HG03060 (cell line): ENCODE data around the gene MOB3A.

Experiments used
- ATAC-seq: cut with Tn5 transposase; IDR thresholded peaks from one replicate; pipeline ENCODE4 v1.9.1; 2021; ENCODE audit warnings: low read depth, moderate number of reproducible peaks; ENCODE audit not compliant: unreplicated experiment

The MOB3A gene

DNA sequence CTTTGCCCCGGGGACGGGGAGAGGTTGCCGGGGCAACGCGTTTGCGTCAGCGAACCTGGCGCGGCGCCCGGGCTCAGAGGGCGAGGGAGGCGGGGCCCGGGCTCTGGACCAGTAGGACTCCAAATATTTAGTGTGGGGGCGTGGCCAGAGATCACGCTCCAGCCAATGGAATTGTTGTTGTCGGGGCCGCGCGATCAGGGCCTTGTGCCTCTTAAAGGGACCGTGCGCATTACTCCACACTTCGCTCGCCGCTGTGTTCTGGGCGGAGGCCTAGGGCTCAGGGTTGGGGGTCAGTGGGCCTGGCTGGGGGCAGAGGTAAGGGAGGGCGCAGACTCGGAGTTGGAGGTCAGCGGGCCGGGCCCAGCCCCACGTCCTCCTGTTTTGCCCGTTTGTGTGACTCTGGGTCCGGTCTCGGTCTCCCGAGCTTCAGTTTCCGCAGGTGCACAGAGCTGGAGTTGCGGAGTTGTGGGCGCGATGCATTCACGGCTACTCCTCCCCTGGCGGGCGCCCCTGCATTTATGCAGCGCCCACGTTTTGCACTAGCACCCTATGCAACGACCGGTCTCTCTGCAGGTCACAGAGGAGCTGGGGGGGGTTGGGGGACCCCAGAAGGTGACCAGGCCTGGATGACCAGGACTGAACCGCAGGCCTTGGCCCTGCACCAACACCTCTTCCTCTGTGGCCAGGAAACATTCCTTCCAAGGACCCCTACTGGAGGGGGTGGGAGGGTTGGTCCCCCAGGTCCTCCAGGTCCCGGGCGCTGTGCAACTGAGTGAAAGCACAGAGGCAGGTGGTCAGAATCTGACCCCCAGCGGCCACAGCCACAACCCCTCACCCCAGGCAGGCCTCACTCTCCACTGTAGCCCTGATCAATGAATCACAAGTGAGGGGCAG lies 34.4 kb downstream of the MOB3A start:
- peak; percentile 71 for ATAC-seq

DNA sequence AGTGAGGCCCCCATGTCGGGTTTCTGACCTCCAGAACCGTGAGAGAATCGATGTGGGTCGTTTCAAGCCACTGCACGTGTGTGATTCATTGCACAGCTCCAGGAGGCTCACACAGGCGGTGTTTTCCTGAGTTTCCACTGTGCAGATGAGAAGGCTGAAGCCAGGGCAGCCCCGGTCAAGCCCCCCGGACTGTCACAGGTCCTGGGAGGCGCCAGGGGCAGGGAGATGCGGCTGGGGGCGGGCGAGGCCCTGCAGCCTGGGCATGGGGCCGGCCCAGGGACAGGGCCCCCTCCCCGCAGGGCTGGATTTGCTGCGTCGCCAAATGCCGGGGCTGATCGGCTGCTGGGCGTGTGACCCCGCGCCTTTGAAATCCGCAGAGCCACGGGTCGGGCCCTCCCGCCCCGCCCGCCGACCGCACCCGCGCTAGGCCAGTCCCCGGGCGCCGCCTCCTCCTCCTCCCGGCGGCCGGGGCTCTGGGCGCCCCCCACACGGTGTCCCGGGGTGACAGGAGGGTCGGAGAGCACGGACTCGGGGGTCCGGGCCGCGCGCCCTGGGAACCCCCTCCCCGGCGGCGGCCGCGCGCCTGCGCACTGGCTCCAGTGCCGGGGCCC lies 35.1 kb downstream of the MOB3A start:
- ATAC-seq = peak; percentile 20

DNA sequence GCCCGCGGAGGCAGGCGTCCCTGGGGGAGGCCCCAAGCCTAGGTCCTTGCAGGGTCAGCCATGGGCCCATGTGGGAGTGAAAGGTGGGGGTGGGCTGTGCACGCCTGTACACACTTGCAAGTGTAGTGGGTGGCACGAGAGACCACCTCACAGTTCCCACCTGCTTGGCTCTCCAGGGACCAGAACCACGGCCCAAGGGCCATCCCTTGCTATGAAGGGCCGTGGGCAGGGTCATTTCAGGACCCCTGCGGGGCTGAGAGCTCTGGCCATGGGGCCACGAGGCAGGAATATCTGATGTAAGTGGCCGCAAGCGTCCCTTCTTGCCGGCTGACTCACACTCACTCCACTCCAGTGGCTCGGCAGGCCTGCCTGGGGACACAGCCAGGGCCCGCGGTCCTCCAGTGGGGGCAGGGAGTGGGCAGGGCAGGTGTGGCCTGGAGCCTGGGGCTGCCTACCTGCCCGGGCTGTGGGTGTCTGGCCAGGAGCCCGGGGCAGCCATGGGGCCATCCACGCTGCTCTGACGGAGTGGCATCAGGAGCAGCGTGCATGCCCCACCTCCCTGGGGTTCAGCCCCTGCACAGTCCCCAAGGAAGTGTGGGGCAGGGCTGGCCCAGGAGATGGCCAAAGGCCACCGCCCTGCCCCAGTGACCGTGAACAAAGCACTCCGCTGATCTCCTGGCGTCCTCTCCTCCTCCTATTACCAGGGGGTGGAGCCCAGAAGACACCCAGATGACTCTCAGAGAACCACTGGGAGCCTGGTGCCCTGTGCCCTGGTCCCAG lies 36.5 kb downstream of the MOB3A start:
- no peak for ATAC-seq

DNA sequence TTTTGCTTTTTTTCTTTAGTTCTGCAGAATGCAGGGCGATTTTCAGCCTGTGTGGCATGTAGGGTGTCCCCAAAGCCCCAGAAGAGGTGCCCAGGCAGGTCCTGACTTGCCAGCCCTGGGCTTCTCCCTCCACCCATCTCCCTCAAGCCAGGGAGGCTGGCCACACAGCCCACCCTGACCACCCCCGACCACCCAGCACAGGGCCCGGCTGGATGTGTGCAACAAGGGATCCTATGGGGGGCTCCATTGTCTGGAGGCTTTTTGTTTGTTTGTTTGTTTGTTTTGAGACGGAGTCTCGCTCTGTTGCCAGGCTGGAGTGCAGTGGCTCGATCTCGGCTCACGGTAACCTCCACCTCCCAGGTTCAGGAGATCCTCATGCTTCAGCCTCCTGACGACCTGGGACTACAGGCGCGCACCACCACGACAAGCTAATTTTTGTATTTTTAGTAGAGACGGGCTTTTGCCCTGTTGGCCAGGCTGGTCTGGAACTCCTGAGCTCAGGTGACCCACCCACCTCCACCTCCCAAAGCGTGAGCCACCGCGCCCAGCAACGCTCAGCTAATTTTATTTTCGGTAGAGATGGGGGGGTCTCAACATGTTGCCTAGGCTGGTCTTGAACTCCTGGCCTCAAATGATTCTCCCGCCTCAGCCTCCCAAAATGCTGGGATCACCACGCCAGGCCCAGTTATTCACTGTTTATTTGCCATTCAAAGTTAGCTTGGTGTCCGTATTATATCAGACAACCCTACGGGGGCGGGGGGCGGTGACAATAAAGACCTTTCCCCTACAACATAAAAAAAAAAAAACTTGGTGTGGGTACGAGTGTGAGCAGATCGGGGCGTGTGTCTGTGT lies 37.3 kb downstream of the MOB3A start:
- ATAC-seq = no peak

DNA sequence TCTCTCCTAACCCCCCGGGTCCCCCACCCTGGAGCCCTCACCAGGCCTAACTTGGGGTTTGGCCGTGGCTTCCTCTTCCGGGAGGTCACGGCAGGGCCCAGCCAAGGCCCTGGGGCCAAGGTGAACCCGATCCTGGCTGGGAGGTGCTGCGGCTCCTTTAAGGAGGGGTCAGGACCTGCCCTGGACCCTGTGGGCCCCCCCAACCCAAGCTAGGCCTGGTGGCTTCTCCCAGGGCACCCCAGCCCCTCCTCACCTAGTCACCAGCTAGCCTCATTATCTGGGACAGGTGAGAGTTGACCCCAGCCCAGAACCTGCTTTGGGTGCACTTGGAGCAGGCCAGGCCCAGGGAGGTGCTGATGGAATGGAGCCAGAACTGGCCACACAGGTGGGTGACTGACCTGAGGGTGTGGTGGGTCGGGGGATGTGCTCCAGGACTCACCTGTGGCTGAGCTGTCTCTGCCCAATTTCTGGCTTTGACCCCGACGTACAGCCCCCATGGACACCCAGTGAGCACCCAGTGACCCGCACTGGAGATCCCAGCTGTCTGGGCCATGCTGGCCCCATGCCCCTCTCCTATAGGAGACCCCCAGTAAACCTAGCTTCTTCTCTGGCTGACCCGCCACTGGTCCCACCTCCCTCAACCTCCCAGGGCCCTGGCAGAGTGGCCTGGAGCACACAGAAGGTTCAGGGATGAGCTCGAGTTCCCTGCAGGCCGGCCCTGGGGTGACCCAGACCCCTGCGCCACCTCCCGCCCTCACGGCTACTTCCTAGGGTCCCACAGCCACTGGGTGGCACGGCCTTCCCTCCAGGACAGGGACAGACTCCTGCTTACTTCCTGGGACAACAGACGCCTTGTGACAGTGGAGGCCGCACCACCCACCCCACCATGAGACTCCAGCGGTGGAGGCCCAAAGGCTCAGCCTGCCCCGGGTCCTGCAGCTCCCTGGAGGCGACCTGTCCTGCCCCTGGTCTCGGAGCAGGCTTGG lies 38.3 kb downstream of the MOB3A start:
- no peak for ATAC-seq

DNA sequence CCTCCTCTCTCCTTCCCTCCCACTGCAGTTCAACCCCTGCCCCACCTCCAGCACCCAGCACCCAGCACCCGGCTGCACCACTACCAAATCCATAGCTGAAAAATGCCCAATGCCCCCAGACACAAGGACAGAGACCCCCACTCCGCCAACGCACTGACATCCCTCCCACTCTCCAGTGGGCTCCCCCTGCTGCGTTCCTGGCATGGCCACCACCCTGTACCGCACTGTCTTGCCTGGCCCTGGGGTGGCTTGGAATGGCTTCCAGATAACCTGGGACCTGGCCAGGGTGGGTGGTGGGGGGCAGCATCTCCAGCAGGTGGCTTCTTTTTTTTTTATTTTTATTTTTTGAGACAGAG lies 39.3 kb downstream of the MOB3A start:
- ATAC-seq = no peak

DNA sequence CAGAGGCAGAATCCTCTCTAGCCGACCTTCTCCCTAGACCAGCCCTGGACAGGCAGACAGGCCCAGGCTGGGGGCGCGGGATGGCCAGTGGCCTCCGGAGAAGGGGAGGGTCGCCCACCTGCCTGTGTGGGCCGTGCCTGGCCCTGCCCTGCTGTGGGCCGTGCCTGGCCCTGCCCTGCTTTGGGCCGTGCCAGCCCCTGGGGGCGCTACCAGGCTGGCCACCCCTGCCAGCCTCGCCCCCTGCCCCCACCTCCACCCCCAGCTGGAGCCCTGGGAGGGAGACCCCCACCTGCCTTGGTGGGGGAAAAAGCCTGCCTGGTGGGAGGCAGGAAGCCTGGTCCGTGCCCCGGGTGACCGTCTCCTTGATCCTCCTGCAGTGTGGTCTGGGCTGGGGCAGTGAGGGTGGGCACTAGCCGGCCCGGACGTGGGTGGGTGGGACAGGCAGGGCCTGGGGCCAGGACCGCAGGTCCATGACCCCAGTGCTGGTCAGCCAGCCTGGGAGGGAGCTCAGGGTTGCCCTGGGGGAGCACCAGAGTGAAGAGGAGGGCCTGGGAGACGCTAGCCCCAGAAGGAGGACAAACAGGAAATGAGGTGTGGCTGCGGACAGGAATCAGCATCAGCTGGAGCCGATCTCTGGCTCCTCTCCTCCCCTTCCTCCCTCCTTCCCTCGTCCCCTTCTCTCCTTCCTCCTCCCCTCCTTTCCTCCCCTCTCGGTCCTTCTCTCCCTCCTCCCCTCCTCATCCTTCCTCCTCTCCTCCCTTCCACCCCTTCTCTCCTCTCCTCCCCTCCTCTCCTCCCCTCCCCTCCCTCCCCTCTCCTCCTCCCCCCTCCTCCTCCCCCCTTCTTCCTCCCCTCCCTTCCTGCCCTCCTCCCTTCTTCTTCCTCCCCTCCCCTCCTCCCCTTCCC lies 39.9 kb downstream of the MOB3A start:
- ATAC-seq = no peak

DNA sequence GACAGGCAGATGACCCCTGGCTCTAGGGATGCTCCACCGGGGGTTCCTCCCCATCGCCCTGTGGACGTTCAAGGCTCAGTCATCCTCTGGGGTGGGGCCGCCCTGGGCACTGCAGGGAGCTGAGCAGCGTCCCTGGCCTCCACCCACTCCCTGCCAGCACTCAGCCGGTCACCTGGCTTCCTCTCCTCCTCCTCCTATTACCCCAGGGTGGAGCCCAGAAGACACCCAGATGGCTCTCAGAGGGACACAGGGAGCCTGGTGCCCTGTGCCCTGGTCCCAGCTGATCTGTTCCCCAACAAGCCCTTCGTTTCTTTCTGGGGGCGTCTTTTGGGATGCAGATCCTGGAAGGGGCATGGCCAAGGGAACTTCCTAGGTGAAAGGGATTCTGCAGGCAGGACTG lies 41.4 kb downstream of the MOB3A start:
- no peak for ATAC-seq

DNA sequence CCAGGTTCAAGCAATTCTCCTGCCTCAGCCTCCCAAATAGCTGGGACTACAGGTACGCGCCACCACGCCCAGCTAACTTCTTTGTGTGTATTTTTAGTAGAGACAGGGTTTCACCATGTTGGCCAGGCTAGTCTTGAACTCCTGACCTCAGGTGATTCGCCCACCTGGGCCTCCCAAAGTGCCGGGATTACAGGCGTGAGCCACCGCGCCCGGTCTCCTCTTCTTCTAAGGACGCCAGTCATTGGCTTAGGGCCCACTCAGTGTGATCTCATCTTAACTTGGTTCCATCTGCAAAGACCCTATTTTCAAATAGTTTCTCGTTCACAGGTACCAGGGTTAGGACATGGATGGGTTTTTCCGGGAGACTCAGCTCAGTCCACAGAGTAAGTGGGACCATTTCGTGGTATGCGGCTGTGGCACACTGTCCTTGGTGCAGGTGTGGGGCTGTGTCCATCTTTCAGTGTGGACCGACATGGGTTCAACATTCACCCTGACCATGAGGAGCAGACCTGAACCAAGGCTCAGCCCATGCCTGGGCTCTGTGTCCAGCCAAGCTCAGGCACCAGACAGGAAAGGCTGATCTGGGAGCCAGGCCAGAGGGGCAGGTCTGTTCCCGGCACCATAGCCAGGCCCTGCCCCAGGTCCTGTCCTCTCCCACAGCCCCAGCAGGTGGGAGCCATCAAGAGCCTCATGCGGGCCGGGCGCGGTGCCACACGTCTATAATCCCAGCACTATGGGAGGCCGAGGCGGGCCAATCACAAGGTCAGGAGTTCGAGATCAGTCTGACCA lies 42.3 kb downstream of the MOB3A start:
- no peak for ATAC-seq

DNA sequence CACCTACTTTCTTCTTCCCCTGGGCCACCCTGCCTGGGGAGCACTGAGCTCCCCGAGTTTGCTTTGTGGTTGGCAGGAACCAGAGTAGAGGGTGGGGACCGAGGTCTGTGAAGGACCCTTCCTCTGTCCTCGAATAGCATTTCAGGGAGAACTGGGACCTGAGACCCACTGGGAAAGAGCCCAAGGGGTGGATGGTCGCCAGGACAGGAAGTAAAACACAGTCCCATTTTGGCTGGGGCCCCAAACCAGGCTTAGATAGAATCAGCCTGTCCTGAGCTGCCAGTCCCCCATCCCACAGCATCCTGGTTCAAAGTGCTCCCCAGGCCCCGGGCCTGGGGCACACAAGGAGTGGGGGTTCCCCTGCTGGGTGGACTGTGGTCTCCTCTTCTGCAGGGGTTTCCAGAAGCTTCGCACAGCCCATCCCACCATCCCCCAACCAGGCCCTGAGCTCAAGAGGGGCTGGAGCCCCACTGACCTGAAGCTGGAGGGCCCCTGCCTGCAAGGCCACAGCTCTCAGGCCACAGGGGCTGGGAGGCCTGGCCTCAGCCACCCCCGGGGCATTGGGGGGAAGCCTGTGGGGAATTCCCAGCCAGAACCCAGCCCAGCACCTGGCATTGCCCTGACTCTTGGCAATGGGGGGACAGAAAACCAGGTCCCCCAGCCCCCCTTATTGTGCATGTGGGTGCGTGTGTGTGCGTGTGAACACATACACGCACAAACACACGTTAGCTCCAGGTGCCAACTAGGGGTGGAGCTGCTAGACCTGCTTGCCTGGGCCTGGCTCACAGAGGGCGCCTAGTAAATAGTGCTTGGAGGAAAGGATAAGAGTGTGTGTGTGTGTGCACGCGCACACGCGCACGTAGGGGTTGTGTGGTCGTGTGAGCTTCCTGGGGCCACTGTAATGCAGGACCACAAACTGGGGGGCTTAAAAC lies 44.1 kb downstream of the MOB3A start:
- no peak for ATAC-seq

DNA sequence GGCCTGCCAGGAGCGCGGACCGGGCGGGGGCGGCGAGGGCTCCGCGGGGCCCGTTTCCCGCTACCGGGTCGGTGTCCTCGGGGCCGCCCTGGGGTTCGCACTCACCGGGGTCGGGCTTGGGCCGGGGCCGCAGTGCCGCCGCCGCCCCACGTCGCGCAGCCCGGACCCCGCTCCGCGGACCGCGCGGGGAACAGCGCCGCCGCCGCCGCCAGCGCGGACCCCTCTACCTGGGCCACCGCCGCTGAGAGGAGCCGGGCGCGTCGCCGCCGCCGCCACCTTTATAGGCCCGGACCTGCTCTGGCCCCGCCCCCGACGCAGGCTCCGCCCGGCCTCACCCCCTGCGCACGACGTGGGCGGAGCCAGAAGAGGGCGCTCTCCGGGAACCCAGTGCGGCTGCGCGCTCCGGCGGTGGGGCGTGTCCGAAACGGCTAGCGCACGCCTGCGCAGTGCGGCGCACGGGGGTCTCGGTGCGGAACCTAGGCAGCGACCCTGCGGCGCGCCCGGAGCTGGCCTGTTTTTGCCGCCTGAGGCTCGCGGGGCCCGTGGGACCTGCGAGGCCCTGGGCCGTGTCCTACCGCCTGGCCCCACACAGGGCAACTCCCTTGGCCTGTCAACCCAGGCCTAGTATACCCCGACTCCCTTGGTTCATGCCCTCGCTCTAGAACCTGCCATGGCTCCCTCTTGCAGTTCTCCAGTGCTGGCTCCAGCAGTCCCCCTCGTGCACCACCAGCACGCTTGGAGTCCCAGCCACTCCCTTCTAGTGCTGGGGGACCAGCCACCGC lies 44.9 kb downstream of the MOB3A start, which contains the start of gene MKNK2:
Gene MKNK2, minus strand, starts transcription at position 254 of the 782 bp plus-strand sequence. CDS start 393 bp downstream, outside the sequence.
- peak; percentile 26 for ATAC-seq

DNA sequence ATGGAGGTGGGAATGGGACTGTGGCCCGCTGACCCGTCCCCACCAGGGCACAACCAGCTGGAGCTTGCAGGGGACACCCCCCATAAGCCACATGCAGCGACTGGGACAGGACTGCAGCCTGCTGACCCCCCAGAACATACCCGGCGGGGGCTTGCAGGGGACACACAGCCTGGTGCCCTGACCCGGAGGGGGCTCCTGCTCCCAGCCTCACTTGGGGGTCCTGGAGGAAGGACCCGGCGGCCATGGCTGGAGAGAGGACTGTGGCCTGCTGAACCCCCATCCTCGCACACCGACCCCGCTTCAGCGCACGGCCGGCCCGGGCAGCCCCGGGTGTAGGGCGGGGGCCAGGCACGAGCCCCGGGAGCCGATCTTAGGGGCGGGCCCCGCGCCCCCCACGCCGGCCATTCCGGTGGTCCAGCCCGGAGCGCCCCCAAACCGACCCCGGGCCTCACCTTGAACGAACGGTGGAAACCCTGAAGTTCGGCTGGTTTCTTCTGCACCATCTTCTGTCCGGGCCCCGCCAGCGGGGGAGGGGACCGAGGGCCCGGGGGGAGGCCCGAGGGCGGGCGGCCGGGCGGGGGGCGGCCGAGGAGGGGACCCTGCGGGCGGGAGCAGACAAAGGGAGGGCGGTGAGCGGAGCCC lies 45.7 kb downstream of the MOB3A start:
- ATAC-seq = no peak

DNA sequence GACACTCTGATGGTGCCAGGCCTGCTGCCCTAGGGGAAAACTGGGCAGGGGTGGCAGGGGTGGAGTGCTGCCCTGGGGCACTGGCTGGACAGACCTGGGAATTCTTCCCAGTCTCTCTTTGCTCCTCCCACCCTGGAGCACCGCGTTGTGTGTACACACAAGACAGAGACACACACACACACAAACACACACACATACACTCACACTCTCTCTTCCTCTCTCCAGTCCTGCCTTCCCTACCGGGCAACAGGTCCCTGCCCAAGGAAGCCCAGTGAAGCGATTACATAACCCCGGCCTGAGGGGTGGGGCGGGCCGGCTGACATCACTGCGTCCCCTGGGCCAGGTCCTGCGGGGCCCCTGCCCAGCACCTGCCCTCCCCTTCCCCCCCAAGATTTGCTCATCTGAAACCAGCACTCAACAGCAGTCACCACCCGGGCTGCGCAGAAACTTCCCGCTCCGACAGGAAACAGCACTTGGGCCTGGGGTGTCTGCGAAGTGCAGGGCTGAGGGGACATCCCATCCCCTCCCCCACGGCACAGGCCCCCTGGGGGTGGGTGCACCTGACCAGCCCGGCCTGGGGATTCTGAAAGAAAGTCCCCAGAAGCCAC lies 46.3 kb downstream of the MOB3A start:
- ATAC-seq = no peak

DNA sequence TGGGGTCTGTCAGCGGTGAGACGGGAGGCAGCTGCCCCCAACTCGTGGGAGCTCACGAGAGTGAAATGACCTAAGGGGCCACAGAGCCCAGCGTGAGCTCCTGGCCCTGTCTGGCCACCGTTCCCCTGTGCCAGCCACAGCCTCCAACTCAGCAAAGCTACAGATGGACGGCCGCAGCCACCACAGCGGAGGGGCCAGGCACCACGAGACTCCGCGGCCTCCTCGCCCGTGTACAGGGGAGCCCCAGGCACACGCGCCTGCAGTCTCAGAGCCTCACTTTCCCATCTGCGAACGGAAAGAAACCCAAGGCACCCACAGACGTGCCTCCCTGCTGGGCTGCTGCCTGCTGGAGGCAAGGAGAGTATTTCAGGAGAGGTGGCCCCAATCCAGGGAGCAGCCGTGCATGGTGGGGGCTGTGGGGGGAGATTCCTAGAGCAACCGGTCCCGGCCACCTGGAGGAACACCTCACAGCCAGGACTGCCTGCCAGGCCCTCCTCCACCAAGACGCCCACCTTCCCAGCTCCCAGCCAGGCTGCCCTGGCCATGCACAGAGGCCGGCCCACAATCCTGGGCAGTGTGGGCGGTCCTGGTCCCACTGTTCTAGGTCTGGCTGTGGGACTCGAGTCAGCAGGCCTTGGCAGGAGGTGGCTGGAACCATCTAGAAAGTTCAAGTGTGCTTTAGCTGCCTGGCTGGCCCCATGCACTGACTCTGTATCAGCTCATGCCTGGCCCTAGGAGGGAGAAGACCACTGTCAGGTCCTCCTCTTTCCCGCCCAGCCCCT lies 47.0 kb downstream of the MOB3A start:
- no peak for ATAC-seq
